HG03354 (cell line): ENCODE data around the gene PRKAG2.

Experiments
- ATAC-seq: cut with Tn5 transposase; IDR thresholded peaks from one replicate; pipeline ENCODE4 v1.9.1; 2021; ENCODE audit warnings: mild to moderate bottlenecking; ENCODE audit not compliant: unreplicated experiment, poor library complexity, severe bottlenecking

The PRKAG2 gene

DNA sequence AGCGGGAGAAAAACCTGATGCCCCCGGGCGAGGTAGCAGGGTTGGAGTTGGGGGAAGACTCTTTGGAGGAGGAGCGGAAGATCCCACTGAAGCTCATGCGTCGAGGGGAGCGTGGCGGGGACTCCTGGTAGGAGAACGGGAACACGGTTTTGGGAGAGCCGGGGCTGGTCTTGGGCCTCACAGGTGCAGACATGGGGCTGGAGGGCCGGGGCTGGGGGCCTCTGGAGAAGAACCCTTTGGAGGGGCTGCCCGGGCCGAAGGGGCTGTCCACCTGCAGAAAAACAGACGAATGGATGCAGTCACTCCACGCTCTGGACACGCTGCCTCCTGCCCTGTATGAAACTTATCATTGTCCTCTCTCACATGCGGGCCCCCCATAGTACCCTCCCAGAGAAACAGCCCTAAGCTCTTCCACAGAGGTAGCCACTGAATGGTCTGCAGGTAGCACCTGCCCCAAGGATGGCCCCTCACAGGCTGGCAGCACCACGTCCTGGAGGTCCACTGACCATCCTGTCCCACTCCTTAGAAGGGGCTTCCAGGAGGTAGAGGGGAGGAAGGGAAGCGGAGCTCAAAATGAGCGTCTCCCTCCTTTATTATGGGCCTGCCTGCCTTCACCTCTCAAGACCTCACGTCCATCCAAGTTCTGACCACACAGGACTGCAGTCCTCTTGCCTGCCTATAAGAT lies 95.6 kb downstream of the PRKAG2 start:
- ATAC-seq: no peak

DNA sequence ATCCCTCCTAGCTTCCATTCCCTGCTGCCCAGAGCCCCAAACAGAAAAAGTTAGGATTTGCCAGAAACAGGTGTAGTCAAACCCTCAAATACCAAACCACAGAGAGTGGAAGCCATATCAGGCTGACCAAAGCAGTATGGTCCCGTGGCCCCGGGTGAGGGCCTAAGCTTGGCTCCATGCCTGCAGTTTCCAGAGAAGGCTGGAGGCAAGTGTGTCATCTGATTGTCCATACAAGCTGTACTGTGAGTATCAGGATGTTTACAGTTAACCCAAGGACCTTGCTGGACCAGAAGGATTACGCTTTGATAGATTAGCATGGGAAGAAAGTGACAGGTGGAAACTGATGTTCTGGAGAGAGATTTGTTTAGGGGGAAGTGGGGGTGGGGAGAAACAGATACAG lies 96.3 kb downstream of the PRKAG2 start:
- ATAC-seq: no peak

DNA sequence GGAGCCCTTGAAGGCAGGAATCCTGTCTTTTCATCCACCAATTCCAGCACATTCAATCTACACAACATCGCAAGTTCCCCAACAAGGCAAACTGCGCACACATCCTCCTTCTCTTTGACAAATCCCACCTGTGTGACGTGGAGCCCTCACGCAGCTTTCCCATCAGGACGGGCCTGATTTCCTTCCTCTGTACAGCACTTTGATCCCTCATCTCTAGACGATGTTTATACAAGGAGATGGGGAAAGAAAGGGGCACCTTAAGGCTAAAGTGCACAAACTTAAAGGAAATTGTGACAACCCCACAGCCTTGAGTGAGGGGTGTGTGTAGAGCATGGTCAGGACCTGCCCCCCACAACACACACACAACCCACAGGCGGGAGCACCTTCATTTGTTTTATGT lies 97.2 kb downstream of the PRKAG2 start:
- no peak for ATAC-seq

DNA sequence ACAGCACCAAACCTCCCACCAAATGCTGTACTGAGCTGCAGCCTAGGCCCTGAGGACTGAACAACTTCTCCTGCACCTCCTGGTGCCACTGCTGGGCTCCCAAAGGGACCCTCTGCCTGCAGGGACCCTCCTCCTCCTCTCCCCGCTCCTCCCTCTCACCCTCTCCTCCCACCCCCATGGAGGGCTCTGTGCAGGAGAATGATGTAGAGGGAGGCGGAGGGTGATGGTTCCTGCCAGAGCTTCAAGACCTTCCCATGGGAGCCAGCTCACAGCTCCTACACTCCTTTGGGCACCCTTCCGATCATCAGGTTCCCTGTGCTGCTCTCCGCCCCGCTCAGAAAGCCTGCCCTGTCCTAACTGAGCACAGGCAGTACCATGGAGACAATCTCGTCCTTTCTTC lies 97.7 kb downstream of the PRKAG2 start:
- no peak for ATAC-seq

DNA sequence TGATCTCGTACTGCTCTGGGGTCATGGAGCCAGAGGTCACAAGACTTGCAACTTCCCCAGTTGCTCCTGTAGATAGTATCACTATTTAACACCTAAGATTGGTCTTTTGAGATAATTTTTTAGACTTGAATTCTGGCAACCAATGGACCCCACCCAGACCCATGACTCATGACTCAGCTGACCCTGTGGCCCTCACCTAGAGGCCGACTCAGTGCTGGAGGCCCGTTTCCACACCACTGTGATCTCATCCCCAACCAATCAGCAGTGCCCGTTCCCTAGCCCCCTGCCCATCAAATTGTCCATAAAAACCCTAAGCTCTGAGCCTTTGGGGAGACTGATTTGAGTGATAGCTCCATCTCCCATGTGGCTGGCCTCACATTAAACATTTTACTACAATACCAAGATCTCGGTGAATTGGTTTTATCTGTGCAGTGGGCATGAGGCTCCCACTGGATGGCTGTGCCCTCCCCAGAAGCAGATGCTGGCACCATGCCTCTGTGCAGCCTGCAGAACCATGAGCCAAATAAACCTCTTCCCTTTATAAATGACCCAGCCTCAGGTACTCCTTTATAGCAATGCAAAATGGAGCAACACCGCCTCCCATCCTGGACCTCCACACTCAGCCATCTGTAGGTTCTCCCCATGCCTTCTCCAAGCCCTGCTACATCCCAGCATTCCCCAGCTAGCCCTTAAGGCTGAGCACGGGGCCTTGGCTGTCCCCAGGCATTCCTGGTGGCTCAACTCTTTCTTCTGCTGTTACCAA lies 98.8 kb downstream of the PRKAG2 start:
- no peak for ATAC-seq

DNA sequence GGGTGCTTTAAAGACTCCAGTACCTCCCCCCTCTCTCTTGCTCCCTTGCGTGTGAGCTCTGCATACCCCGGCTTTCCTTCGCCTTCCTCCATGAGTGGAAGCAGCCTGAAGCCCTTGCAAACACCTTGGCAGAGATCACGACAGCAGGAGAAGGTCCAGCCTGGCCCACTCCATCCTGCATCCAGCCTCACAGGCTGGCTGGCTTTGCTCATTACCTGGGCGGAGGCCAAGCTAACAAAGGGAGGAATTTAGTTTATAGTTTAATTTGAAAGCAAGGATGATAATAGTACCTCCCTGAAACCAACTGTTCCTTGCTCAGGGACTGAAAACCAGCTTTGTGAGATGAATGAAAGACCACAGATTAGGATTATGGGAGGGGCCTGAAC lies 99.4 kb downstream of the PRKAG2 start:
- ATAC-seq: no peak

DNA sequence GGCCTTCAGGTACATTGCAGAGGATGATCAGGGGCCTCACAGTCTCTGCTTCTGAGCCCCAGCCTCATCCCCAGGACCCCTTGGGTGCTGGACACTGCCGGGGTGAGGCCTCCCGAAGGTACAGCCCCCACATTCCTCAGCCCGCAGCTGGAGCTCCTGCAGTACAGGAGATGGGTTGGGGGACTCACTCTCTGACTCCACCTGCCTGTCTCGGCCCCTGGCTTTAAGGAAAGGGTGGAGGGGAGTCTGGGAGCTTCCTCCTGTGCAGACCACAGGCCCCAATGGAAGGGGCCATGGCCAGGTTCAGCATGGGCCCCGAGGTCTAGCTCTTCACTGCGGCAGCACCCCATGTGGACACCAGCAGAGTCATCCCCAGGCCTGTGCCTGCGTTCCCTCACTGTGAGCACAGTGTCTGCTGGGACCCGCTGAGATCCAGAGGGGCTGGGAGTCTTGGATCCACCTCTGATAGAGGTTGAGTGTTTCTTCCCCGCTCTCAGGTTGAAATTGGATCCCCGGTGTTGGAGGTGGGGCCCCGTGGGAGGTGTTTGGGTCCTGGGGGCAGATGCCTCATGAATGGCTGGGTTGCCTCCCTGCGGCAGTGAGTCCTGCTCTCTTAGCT lies 99.9 kb downstream of the PRKAG2 start:
- no peak for ATAC-seq

DNA sequence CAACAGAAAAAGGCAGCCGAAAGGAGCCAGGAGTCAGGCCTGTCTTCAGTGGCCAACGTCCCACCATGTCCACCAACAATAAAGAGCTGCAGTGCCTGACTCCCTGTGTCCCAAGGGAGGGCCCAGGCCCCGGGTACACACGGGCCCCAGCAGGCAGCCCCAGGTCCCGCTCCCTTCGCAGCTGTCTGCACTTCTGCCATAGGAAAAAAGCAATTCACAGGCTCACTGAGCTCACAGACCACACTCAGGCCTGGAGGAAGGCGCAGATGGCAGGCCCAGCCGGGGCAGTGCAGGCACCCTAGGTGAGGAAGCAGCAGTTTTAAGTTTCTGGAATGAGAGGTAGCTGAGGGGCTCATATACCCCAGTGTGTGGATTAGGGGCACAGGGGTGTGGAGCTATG lies 100.5 kb downstream of the PRKAG2 start:
- no peak for ATAC-seq

DNA sequence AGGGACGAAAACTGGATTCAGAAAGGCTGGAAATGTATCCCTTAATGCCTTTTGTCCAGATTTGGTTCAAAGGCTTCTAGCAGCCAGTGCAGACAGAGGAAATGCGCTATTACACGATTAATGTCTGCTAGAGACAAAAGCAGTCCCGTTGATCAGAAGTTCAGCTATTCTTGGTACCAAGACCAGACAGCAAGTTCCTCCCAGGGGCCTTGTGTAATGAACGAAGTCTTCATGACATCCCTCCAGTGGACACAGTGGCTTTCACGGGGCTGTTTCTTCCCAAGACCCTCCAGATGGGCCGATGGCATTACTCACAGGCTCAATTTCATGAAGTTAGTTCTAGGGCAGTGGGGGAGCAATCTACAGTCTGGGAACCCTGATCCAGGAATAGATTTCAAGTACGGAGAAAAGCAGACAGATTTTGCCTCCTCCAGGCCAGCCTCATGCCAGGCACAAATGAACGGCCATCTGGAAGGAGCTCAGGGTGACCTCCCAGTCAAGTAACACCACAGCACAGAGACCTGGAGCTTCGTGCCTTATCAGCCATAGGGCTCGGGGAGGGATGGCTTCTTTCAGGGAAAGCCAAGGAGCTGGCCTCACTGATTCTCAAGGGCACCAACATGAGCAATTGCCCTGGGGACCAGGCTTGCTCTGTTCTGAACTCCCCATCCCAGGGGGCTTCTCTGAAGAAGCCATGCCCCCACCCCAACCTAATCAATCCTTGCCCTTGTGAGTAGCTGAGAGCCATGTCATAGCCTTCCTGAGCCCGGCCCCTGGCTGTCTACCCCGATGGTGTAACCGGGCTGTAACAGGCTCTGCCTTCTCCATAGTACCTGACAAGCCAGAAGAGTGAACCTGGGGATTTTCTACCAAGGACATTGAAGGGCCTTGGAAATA lies 101.1 kb downstream of the PRKAG2 start:
- no peak for ATAC-seq

DNA sequence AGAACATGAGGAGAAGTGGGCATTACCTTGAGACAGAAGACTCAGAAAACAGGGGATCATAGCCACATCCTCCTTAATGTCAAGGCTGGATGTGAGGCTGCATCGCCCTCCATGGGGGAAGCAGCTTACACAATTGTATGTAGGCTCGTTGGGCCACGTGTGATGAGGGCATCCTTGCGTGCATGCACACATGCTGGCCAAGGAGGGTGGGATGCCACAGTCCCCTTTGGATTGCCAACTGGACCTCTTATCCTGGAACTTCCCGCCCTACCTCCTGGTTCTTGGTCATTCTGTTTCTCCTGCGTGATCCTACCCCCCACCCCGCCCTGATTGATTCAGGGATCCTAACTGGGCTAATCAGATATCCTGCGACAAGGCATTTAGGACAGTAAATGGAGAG lies 102.0 kb downstream of the PRKAG2 start:
- ATAC-seq: no peak

DNA sequence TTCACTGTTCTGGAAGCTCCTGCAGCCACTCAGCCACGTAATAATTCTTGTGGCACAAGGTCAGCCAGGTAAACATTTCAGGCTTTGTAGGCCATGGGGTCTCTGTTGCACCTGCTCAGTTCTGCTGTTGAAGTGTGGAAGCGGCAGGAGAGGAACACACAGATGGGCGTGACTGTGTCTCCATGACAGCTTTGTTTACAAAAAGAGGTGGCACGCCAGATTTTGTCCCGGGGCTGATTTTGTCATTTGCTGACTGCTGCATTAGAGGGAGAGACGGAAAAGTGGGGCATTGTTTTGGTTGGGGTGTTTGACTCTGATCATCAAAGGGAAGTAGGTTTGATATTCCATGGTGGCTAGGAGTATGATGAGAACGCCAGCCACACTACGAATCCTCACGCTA lies 103.1 kb downstream of the PRKAG2 start:
- ATAC-seq: no peak

DNA sequence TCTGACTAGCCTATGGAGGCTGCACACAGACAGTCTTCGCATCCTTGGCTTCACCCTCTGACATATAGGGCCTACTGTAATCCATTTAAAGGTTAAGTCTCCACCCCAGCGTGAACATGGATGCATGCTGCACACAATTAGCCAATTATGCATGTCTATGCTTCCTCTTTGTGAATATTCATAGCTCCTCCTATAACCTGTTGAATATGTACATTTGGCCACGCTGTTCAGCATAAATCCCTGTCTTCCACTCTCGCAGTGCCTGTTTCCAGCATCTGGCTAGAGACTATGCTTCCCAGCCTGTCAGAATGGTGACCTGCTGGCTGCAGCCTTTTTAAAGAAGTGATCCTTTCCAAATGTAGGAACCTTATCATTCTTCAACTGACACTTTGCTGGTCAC lies 106.7 kb downstream of the PRKAG2 start:
- no peak for ATAC-seq

DNA sequence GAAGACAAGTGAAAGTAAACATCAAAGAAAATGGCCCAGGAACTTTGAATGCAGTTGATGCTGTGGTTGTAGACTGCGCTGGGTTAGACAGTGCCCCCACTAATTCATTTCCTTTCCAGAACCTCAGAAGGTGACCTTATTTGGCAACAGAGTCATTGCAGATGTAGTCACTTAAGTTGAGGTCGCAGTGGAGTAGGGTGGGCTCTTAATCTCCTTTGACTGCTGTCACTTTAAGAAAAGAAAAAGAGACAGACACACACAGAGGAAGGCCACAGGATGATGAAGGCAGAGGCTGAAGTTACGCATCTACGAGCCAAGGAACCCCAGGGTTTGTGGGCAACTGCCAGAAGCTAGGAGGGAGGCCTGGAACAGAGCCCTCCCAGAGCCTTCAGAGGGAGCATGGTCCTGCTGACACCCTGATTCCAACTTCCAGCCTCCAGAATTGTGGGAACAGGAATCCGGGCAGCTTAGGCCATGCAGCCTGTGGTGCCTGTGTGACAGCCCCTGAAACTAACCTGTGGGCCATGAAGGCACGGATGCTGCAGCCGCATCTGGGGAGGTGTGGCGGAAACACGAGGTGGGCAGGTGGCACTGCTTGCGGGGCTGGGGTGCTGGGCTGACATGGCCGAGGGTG lies 107.6 kb downstream of the PRKAG2 start:
- no peak for ATAC-seq

DNA sequence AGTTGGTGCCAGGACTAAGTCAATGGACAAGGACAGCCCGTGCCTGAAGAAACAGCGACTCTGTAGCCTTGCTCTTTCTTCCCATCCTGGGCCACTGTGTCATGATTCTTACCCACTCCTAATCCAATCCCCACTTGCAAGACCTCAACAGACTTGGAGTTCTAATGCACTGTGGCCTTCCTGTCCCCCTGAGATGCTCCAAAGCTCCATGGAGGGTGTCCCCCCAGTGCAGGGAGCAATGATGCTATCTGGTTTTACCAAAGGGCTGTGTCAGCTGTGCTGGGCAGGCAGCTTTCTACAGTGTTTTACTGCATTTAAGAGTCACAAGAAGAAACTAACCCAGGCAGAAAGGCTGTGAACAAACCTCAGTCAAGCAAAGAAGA lies 108.1 kb downstream of the PRKAG2 start:
- ATAC-seq: no peak

DNA sequence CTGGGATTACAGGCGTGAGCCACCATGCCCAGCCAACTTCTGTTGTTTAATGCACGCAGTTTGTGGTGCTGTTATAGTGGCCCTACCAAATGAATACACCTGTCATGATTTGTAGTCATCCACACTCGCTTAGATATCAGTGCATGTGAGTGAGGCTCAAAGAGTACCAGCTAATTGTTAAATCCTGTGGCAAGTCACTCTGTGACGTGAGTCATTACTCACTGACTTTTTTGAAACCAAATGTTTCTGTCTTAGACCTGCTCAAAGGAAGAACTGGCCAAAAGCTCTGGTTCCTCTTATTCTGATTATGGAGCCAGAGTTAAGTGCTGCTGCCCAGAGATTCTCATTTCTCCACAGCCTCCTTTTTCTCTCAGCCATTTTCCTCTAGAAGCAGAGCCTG lies 109.4 kb downstream of the PRKAG2 start:
- ATAC-seq: no peak

DNA sequence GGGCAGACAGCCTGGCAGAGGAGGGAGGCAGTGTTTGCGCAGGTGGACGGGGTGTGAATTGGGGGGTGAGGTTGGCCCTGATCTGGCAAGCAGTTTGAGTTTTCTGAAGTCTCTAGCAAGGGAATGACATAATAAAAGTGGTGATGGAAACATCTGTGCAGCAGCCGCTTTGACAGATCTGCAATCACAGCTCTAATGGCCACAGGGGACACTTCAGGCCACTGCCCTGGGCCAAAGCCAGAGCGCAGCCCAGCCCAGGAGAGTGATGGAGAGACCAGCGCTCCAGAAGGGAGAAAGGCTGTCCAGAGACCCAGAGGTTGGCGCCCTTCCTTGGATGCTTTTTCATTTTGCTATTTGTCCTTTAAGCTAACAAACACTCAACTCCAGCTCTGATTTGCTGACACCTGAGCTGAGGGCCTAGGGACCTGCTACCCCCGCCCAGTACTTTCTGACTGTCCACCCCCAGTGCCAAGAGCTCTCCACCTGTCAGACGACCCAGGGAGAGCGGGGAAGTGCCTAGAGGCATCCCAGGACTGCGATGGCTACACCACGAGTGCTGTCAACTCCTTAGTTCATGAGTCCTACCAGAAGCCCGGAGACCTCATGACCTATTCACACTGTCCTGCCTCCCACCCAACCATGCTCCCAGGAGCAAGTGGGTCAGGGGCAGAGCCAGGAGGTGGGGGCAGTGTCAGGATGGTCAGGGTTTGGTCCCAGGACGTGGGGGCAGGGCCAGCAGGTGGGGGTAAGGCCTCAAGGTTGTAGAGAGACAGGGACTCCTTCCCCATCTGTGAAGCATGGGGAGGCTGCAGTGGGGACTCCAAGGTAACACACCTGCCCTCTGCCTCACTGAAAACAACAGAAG lies 112.6 kb downstream of the PRKAG2 start:
- ATAC-seq: no peak

DNA sequence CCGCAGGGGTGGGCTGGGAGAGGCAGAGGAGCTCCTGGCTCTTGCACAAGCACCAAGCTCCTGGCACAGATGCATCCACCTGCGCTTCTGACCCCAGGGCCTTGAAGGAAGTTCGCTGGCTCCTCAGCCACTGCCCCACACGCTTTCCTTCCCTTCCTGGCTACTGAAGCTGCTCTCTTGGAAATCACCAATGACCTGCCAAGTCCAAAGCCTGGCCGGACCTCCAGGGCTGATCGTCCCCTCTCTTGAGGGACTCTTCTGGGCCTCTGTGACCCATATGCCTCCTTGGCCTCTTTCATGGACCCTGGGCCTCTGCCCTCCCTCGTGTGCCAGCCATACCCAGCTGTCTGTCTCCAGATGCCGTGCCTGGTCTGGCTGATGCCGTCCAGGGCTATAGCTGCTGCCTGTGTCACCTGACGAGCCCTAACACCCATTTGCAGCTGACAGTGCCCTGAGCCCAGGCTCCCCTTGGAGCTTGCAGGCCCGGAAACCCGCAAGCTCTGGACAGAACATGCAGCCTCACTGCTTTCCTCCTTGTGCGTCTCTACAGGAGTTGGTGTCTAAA lies 113.4 kb downstream of the PRKAG2 start:
- ATAC-seq: no peak

DNA sequence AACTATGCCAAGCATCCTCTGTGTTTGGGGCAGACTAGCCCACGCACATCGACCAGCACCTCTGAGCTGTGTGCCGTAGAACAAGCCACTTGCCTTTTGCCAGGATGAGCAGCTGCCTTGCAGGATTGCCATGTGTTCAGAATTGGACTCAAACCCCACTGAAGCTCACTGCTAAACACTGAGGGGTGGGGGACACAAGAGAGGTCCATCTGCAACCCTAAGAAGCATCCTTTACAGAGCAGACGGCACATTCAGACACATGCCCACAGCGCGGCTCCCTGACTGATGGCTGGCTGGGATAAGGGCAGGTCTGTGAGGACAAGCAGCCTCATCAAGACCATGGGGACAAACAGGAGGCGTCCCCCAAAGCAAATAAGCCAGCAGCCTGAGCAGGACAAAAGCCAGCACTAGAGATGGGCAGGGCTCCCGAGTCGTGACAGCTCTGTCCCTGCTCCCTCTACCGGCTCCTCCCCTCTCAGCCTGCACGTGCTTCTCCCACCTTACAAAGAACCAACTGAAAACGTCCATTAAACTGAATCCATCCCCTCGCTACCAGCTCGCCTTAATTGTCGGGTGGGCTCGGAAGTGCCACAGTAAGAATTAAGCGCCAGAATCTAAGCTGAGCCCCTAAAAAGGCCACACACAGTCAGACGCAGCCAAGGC lies 114.2 kb downstream of the PRKAG2 start:
- no peak for ATAC-seq
